HepG2 (cell line): ENCODE data around the gene MKS1. TPM values are rescaled to one million over a fixed set of nuclear protein-coding genes. Genes with fewer than 3 reads are reported as not detected.

Source experiments
- ATAC-seq: fragments of 200-7000 bp; cut with Tn5 transposase; 3 replicates; pipeline ENCODE4 v1.9.1; 2020; ENCODE audit warnings: mild to moderate bottlenecking, moderate library complexity
- BruUV-seq: library from RNA; stranded (reverse); fragments of 400-500 nt; replicated peaks from 2 replicates; lab custom pipeline; 2021; lab: Mats Ljungman, UMichigan
- CTCF ChIA-PET: fragments of 300-600 bp; formaldehyde crosslinking; extraction: SDS; loops from one replicate; lab custom pipeline; 2021; ENCODE audit warnings: low total read pairs, inconsistent platforms, low intra/inter-chr PET ratio; lab: Yijun Ruan, JAX
- POLR2A ChIA-PET: fragments of 350-600 bp; sonication (Branson Sonifier 250); formaldehyde crosslinking; loops from one replicate; lab custom pipeline; 2020; ENCODE audit warnings: antibody characterized with exemption, inconsistent platforms; lab: Yijun Ruan, JAX
- DNase-seq: peaks from one replicate; pipeline ENCODE4 v3.0.0-alpha.2; 2015; ENCODE audit warnings: low spot score
- FAIRE-seq: peaks from 3 replicates; lab custom pipeline; 2011; peaks lifted over from hg19 to GRCh38; lab: Jason Lieb, UNC
- H2AFZ ChIP-seq: one replicate; pipeline ENCODE4 v1.6.1; 2011; ENCODE audit warnings: low read length, inconsistent platforms
- H3K27ac ChIP-seq: fragments of 300-600 bp; 3 replicates; pipeline ENCODE4 v1.8.0; 2011; ENCODE audit warnings: mixed run types, mild to moderate bottlenecking, mixed read lengths, low read length, inconsistent platforms; ENCODE audit not compliant: insufficient read depth; ENCODE audit errors: extremely low read length
- H3K27me3 ChIP-seq, 2 experiments: fragments of 200-600 bp in 1 of 2; 2 replicates in 1 of 2; 3 replicates in 1 of 2; pipeline versions ENCODE4 v1.6.0 to v1.8.0; 2011; ENCODE audit warnings: low read length in 2 of 2, mild to moderate bottlenecking in 2 of 2, moderate library complexity in 2 of 2, inconsistent platforms in 1 of 2; ENCODE audit not compliant: insufficient read depth in 2 of 2, control insufficient read depth in 1 of 2
- H3K36me3 ChIP-seq, 2 experiments: fragments of 200-600 bp in 1 of 2; replicated peaks in 1 of 2; 2 replicates in 1 of 2; 3 replicates in 1 of 2; pipeline versions ENCODE4 v1.5.1 to v1.8.0; 2011; ENCODE audit warnings: low read length in 2 of 2, inconsistent platforms in 1 of 2; ENCODE audit not compliant: insufficient read depth in 2 of 2, control insufficient read depth in 1 of 2
- H3K4me1 ChIP-seq: 2 replicates; pipeline ENCODE4 v1.5.1; 2012; ENCODE audit warnings: low read length, inconsistent platforms; ENCODE audit not compliant: insufficient read depth
- H3K4me2 ChIP-seq: 2 replicates; pipeline ENCODE4 v1.6.0; 2011; ENCODE audit warnings: low read depth, low read length, inconsistent platforms
- H3K4me3 ChIP-seq, 3 experiments: fragments of 200-600 bp in 1 of 3; sonication (generic), shearing (Covaris generic) in 1 of 3; replicated peaks in 1 of 3; 2 replicates each; pipeline ENCODE4 v1.5.1; 2011 to 2016; ENCODE audit warnings: low read length in 3 of 3, inconsistent platforms in 2 of 3, low read depth in 2 of 3, mild to moderate bottlenecking in 2 of 3, control low read depth in 1 of 3, mixed read lengths in 1 of 3; ENCODE audit not compliant: insufficient read depth in 1 of 3
- H3K79me2 ChIP-seq: one replicate; pipeline ENCODE4 v1.6.1; 2011; ENCODE audit warnings: low read length, inconsistent platforms; ENCODE audit not compliant: insufficient read depth
- H3K9ac ChIP-seq: 2 replicates; pipeline ENCODE4 v1.6.0; 2011; ENCODE audit warnings: mild to moderate bottlenecking, low read depth, low read length, inconsistent platforms; ENCODE audit not compliant: insufficient read depth
- H3K9me3 ChIP-seq: 2 replicates; pipeline ENCODE4 v1.5.1; 2012; ENCODE audit warnings: mild to moderate bottlenecking, low read length
- H4K20me1 ChIP-seq: 2 replicates; pipeline ENCODE4 v1.6.0; 2011; ENCODE audit warnings: inconsistent platforms, mild to moderate bottlenecking, low read length, moderate library complexity; ENCODE audit not compliant: insufficient read depth
- CTCF ChIP-seq: sonication (generic); formaldehyde crosslinking; IDR thresholded peaks from 2 replicates; pipeline ENCODE4 v1.5.0; 2020; ENCODE audit warnings: mild to moderate bottlenecking, missing genetic modification reagents, moderate library complexity
- NFKB2 ChIP-seq: sonication (generic); formaldehyde crosslinking; IDR thresholded peaks from 2 replicates; pipeline ENCODE4 v1.4.0; 2020; ENCODE audit warnings: missing genetic modification reagents, borderline replicate concordance
- TAF15 ChIP-seq: fragments of 200-400 bp; formaldehyde crosslinking; IDR thresholded peaks from one replicate; pipeline ENCODE4 v1.6.1; 2018; ENCODE audit warnings: mild to moderate bottlenecking, low read depth, low read length; ENCODE audit not compliant: poor library complexity, severe bottlenecking
- WGBS: methylation state at CpG from one replicate; pipeline ENCODE4 v1.1.6; 2017; ENCODE audit warnings: low lambda C conversion rate; 5-methylcytosine and 5-hydroxymethylcytosine counted together
- in situ Hi-C: cut with HindIII; loops from 2 replicates; pipeline ENCODE4 v1.10.0; 2017; ENCODE audit warnings: low pct_unique_long_range_greater_than_20kb; ENCODE audit not compliant: extremely low pct_ligation_motif_present
- intact Hi-C: fragments of 100-400 bp; cut with micrococcal nuclease; formaldehyde crosslinking; loops from one replicate; pipeline ENCODE4 v1.10.0; 2022; ENCODE audit not compliant: unreplicated experiment
- polyA plus RNA-seq, 8 experiments: library from polyadenylated mRNA; depleted of rRNA in 3 of 8; stranded (reverse) in 7 of 8; unstranded in 1 of 8; fragments of >200 nt; fragmentation: Illumina TruSeq in 4 of 8; extraction: Trizol in 4 of 8; gene quantifications; 2 replicates each; pipeline versions ENCODE4 v1.2.1 to v1.2.3, GENCODE V29; 2011 to 2016; ENCODE audit warnings: low read depth in 4 of 8, missing spikeins in 1 of 8, mixed read lengths in 1 of 8; ENCODE audit not compliant: insufficient read depth in 1 of 8
- total RNA-seq, 5 experiments: library from RNA; depleted of rRNA; stranded (reverse); fragments of >200 nt; fragmentation: Illumina TruSeq; extraction: Trizol; gene quantifications; 2 replicates each; pipeline ENCODE4 v1.2.3, GENCODE V29; 2016; ENCODE audit warnings: low read depth in 1 of 5
- TF ChIP-seq, protein P1 (sequence below): sonication (generic); formaldehyde crosslinking; IDR thresholded peaks from 2 replicates; pipeline ENCODE4 v1.4.0; 2020; ENCODE audit warnings: missing genetic modification reagents

Gene MKS1
- total and polyA plus RNA-seq, 2 of the 13 experiments (the other 11 are each of a cell fraction or from before 2014, with no cell fraction given): 16.1 to 26.3 TPM

- WGBS: 59% methylated on average over 18 of the region's 18 CpGs
- peak; percentile 15; the same call in 2 of the 3 replicates for ATAC-seq
- TF ChIP-seq, protein P1, sequence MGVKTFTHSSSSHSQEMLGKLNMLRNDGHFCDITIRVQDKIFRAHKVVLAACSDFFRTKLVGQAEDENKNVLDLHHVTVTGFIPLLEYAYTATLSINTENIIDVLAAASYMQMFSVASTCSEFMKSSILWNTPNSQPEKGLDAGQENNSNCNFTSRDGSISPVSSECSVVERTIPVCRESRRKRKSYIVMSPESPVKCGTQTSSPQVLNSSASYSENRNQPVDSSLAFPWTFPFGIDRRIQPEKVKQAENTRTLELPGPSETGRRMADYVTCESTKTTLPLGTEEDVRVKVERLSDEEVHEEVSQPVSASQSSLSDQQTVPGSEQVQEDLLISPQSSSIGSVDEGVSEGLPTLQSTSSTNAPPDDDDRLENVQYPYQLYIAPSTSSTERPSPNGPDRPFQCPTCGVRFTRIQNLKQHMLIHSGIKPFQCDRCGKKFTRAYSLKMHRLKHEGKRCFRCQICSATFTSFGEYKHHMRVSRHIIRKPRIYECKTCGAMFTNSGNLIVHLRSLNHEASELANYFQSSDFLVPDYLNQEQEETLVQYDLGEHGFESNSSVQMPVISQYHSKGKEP: no peak
- peak; percentile 43 for TF ChIP-seq CTCF
- no peak for TF ChIP-seq TAF15
Observed at GRCh38 chr17:58193641-58194255, 25.3 kb downstream of the MKS1 start.

DNA sequence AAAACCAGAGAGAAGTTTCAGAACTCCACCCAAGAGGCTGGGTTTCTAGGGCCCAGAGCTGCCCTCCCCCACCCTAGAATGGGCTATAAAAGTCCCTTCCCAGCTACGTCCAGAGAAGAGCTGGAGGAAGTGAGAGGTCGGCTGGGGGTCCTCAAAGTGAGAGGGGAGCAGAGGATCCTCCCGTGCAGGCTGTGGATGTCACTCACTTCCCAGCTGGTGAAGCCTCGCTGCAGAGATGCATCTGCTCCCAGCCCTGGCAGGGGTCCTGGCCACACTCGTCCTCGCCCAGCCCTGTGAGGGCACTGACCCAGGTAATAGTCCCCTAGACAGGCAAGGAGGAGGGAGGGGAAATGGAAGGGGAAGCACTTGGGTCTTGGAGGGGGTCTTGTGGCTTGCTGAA lies 26.4 kb downstream of the MKS1 start, which contains the start of gene EPX:
EPX (plus strand) TSS at position 115 of the 400 bp plus-strand sequence; CDS start at position 236, 121 bp downstream.
- no peaks in the 10 kb centered on the region for H3K79me2 ChIP-seq
- CTCF ChIA-PET: no interaction called here
- 11% methylated on average over 5 of the region's 6 CpGs for WGBS
- no peak within 1 kb of the TSS for H2AFZ ChIP-seq
- no peak within 1 kb of the TSS for H3K4me2 ChIP-seq
- no peak within 1 kb of the TSS for H3K9ac ChIP-seq
- H4K20me1 ChIP-seq: no peaks in the 10 kb centered on the region
- no TSS peak for BruUV-seq
- H3K4me3 ChIP-seq: no peak within 1 kb of the TSS
- no peak for FAIRE-seq
- no peaks in the 10 kb centered on the region for H3K9me3 ChIP-seq
- POLR2A ChIA-PET: no interaction called here
- H3K27me3 ChIP-seq: peaks cover 3 to 68% of the 10 kb centered on the region in 2 experiments; a peak in 4 of 5 replicates
- no peaks in the 10 kb centered on the region for H3K4me1 ChIP-seq
- TF ChIP-seq NFKB2 (CRISPR knock-in tag): no peak
- TF ChIP-seq, all 625 proteins: peak for 0
- ATAC-seq (no peak), DNase-seq (no peak)
- Histone ChIP-seq H3K36me3 (no peaks in the 10 kb centered on the region), H3K27ac (no peak within 1 kb of the TSS)
- intact Hi-C loops (no loop called here), in situ Hi-C loops (no loop called here)

More at GRCh38 chr17:58193641-58194255, 25.3 kb downstream of the MKS1 start:
- POLR2A ChIA-PET: no interaction called here
- FAIRE-seq (no peak), DNase-seq (no peak)
- H3K79me2 ChIP-seq: no peaks in the 10 kb centered on the region
- no peak overlapping the region for H3K4me2 ChIP-seq
- in situ Hi-C loops (no loop called here), intact Hi-C loops (no loop called here)
- no TSS peak for BruUV-seq
- no peaks in the 10 kb centered on the region for H3K4me1 ChIP-seq
- H2AFZ ChIP-seq: no peak overlapping the region
- H3K36me3 ChIP-seq: no peaks in the 10 kb centered on the region
- H3K4me3 ChIP-seq: no peak overlapping the region
- no peak overlapping the region for H3K27ac ChIP-seq
- peaks cover 3 to 68% of the 10 kb centered on the region in 2 experiments; a peak in 4 of 5 replicates for H3K27me3 ChIP-seq
- H3K9me3 ChIP-seq: no peaks in the 10 kb centered on the region
- no peak overlapping the region for H3K9ac ChIP-seq
- CTCF ChIA-PET: no interaction called here
- no peaks in the 10 kb centered on the region for H4K20me1 ChIP-seq
